GM19468 (cell line): ENCODE data around the gene CD9.

Experiments
- ATAC-seq: cut with Tn5 transposase; IDR thresholded peaks from one replicate; pipeline ENCODE4 v1.9.1; 2021; ENCODE audit warnings: mild to moderate bottlenecking, moderate library complexity, moderate number of reproducible peaks; ENCODE audit not compliant: unreplicated experiment; ENCODE audit errors: extremely low read depth

Gene CD9

DNA sequence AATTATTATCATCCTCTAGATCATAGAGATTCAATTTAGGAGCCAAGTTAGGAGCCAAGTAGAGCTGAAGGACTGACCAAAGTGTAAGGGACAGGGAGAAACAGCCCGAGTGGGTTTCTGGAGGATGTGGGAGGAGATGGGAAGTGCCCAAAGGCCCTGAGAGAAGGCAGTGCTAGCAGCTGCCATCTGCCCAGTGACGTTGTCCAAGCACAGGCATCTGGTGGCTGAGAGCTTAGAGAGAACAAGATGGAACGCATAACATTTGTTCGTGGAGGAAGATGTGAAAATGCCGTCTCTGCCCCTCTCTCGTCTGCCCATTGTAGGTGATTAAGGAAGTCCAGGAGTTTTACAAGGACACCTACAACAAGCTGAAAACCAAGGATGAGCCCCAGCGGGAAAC lies 34.7 kb downstream of the CD9 start:
- ATAC-seq = no peak

- ATAC-seq = no peak
These were observed 35.3 kb downstream of the CD9 start for GRCh38 chr12:6235499-6235898.

DNA sequence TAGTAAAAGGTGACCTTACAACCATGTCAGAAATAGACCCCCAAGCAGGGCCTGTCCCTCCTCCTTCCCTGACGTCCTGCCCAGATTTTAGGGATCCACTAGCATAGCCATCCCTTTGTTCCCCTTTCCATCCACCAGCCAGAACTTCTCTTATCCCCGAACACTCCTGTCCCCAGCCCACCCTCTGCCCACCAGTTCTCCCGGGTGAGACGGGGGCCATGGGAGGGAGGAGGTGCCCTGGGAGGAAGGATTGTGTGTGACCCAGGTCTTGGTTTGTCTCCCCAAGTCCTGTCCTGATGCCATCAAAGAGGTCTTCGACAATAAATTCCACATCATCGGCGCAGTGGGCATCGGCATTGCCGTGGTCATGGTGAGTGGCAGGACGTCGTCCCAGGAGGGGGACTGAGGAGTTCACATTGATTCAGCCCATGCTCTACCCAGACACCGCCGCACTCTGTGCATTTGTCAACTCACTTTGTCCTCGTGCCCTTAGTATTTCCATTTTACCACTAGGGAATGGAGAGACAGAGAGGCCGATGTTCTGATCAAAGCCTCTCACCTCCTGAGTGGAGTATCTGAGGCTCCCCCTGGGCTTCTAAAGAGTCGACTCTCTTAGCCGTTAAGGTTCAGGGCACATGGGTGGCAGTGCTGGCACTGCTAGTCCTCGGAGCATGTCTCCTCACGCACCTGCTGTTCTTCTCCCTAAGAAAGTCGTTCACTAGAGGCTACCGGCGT lies 35.9 kb downstream of the CD9 start:
- ATAC-seq = no peak

DNA sequence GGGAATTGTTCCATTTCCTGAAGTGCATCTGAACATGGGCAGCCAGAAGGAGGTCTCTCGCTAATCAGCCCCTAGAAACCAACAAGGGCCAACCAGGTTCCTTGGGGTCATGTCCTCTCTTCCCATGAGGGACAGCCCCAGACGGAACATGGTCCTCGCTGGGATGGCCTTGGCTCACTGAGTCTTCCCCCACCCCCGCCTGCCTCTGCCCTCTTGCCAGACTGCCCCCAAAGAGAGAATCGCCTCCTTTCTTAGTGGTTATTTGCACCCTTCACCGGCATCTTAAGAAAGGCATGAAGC lies 36.4 kb downstream of the CD9 start:
- ATAC-seq = no peak

GRCh38 chr12:6237830-6238229 lies 37.6 kb downstream of the CD9 start:
- no peak for ATAC-seq

DNA sequence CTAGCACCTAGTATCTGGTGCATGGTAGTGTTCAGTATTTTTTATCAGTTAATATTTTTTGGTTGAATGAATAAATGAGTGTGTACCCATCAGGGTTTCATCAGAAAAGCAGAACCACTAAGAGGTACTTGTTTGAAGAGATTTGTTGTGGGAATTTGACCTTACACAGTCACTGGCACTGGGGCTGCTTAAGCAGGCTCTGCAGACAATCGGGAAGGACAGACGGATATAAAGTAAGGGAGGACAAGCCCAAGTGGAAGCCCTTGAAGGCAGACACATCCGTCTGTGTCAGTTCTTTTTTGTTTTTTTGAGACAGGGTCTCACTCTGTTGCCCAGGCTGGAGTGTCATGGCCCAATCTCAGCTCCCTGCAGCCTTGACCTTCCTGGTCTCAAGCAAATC lies 38.7 kb downstream of the CD9 start:
- no peak for ATAC-seq

- ATAC-seq = no peak
These were observed 41.3 kb downstream of the CD9 start for GRCh38 chr12:6241495-6241894.

- ATAC-seq = no peak
These were observed 49.4 kb downstream of the CD9 start for GRCh38 chr12:6249580-6249979.

- ATAC-seq = no peak
These were observed 50.1 kb downstream of the CD9 start for GRCh38 chr12:6250343-6250742.

- ATAC-seq = no peak
These were observed 53.1 kb downstream of the CD9 start for GRCh38 chr12:6253278-6253677.

DNA sequence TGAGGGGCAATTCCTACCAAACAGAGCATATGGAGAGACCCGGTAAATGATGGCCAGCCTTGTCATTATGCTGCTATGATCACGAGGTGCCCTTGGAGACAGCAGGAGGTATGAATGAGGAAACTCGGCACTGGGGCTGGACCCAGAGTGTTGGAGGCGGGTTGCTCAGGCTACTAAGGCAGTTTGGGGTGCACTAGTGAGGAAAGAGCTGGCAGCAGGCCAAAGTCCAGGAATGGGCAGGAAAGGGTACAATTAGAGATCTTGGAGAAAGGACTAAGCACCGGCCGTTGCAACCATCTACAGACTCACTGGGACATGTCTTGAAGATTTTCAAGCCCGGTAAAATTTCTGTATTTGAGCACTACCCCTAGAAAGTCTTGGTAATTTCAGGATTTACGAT lies 54.3 kb downstream of the CD9 start:
- no peak for ATAC-seq

DNA sequence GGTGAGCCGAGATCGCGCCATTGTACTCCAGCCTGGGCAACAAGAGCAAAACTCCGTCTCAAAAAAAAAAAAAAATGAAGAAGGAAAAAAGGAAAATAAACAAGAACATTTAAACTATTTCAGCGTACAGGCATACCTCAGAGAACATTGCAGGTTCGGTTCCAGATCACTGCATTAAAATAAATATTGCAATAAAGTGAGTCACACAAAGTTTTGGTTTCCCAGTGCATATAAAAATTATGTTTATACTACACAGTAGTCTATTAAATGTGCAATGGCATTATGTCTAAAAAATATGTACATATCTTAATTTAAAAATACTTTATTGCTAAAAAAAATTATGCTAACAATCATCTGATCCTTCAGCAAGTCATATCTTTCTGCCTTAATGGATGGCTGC lies 56.8 kb downstream of the CD9 start:
- no peak for ATAC-seq

- ATAC-seq = no peak
These were observed 62.0 kb downstream of the CD9 start for GRCh38 chr12:6262211-6262610.

GRCh38 chr12:6262623-6263022 lies 62.4 kb downstream of the CD9 start:
- ATAC-seq = no peak

- ATAC-seq = no peak
These were observed 63.7 kb downstream of the CD9 start for GRCh38 chr12:6263931-6264330.

GRCh38 chr12:6264402-6265037 lies 64.3 kb downstream of the CD9 start:
- no peak for ATAC-seq

GRCh38 chr12:6265038-6265405 lies 64.8 kb downstream of the CD9 start:
- ATAC-seq = no peak

- ATAC-seq = no peak
These were observed 66.4 kb downstream of the CD9 start for GRCh38 chr12:6266541-6266966.

DNA sequence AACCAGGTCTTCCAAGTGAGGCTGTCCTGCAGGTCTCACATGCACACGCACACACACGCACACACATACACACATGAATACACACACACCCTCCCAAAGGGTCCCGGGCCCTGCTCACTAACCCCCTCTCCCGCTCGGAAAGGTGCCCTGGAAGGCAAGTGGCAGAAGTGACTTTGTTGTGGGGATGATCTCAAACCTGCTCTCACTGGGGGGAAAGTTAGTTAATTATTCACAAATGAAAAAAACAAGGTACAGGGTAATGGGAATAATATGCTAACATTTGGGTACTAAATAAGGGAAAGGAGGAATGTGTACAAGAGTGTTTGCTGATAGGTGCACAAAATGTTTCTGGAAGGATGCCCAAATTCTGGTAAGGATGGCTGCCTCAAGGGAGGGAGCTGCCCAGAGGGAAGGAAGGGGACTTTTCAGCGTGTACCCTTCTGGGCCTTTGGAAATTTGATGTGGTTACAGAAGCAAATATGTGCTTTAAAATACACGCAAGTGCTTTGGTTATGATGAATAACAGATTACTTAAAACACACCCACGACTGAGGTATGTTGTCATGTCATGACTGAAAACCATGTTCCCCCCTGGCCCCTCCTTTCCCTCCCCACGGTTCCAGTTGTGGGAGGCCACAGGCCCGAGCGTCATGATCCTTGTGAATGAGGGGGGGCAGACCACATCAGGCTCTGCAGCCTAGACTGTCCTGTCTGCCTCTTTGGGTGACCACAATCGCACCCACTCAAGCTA lies 66.9 kb downstream of the CD9 start:
- ATAC-seq = no peak

- ATAC-seq = no peak
These were observed 68.4 kb downstream of the CD9 start for GRCh38 chr12:6268484-6269157.

- no peak for ATAC-seq
These were observed 69.8 kb downstream of the CD9 start for GRCh38 chr12:6269986-6270385.
